Left cardiac atrium (tissue), 4 donors: Measurements from ENCODE around the gene TRIM50. TPM values are rescaled to one million over a fixed set of nuclear protein-coding genes. Genes with fewer than 3 reads are reported as not detected.
"Not testable (repeated sequence)": the region's sequence is repeated elsewhere in the genome, so short reads cannot be mapped to it uniquely, and the experiment has no call there.

Experiments used
- ATAC-seq, 2 donors: fragments of 200-7000 bp; cut with Tn5 transposase; one replicate each; pipeline ENCODE4 v1.9.1; 2020; ENCODE audit warnings: mild to moderate bottlenecking in 2 of 2, moderate library complexity in 2 of 2
- DNase-seq: peaks from one replicate; pipeline ENCODE4 v3.0.0-alpha.2; 2020
- intact Hi-C, 2 donors: fragments of 100-400 bp; cut with DNase I; formaldehyde crosslinking; loops; one replicate each; pipeline versions ENCODE4 v1.14.1 to v1.15.1; 2022 to 2023
- total RNA-seq, 2 donors: library from RNA; stranded (reverse); fragmentation: NEBNext Ultra II Directional; extraction: Animal tissue kit (Norgen Biotek cat#: 25700); gene quantifications; one replicate each; pipeline ENCODE4 v1.2.1, GENCODE V29; 2021
- donor health status: DM: no; HTN: yes; CAD: no.
- donor health status: DM: no; HTN: yes; CAD: no; lungs with severe emphysema.
- donor health status: DM: yes; HTN: yes; CAD: no.
- donor health status: Dilated cardiomyopathy.

TRIM50 gene
- total RNA-seq, 2 donors from 2014 or later, result 0.56 TPM; not detected in 1

DNA sequence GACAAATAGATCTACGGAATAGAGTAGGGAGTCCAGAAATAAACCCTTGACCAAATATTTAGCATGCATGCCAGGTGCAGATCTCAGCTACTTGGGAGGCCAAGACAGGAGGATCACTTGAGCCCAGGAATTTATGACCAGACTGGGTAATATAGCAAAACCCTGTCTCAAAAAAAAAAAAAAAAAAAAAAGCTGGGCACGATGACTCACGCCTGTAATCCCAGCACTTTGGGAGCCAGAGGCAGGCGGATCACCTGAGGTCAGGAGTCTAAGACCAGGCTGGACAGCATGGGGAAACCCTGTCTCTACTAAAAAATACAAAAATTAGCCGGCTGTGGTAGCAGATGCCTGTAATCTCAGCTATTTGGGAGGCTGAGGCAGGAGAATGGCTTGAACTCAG lies 50.7 kb downstream of the TRIM50 start:
- DNase-seq, intact Hi-C loops, ATAC-seq: not testable (repeated sequence)

DNA sequence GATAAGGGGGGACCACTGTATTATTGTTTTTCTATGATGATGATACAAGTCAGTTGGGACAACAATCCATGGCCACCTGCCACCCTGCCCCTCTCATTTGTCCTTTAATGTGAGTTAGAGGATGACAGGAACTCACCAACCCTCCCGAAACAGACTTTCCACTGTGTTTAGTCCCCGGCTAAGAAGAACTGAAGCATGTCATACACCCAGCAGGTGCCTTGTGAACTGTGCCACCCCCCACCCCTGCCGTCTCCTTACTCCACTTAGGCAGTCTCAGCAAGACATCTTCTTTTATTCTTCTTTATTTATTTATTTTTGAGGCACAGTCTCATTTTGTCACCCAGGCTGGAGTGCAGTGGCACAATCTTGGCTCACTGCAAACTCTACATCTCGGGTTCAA lies 60.1 kb downstream of the TRIM50 start:
- intact Hi-C loops, DNase-seq: not testable (repeated sequence)

DNA sequence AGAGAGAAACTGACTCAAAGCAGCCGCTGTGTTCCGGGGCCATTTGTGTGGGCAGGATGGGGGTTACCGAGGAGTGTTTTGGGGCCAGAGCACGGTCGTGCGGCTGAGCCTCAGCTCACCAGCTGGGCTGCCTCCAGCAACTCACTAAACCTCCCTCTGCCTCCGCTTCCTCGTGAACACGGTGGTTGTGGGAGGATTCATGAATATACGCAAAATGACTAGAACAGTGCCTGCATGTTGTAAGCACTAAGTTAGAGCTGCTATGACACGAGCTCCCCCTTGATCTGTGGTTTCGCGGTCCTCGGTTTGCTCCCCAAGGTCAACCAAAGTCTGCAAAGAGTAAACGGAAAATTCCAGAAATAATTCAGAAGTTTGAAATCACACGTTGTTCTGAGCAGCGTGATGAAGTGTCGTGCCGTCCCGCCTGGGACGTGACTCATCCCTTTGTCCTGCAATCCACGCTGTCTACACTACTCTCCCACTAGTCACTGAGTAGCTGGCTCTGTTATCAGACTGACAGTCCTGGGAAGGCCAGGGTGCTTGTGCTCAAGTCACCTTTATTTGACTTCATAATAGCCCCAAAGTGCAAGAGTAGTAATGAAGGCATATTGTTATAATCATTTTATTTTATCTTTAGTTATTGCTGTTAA lies 61.0 kb downstream of the TRIM50 start:
- DNase-seq, intact Hi-C loops: not testable (repeated sequence)
- ATAC-seq, result peak; percentile 71 to 91

More for the DNA sequence above, 60.1 kb downstream of the TRIM50 start:
- ATAC-seq, result not testable (repeated sequence)

Other genes with a start within 250 kb of the TRIM50 start
- not detected for gene SPDYE9, start 242.0 kb downstream of the TRIM50 start, total RNA-seq
- gene NSUN5, start 19.3 kb downstream of the TRIM50 start, total RNA-seq, result 10 to 100 TPM; 15.5 to 15.6 TPM
- gene FKBP6, start 79 bp upstream of the TRIM50 start, total RNA-seq, result not detected
- under 1 TPM; 0.21 to 0.41 TPM for gene FZD9, start 105.7 kb upstream of the TRIM50 start, total RNA-seq
- gene BAZ1B, start 194.2 kb upstream of the TRIM50 start, total RNA-seq, result 10 to 100 TPM; 40.6 to 44.4 TPM
- 10 to 100 TPM; 60.7 to 73.0 TPM for gene BCL7B, start 229.6 kb upstream of the TRIM50 start, total RNA-seq